Prostate gland (tissue), 2 donors: ENCODE data around the gene TIMP2.

Experiments
- POLR2A ChIP-seq: fragments of 450-650 bp; IDR thresholded peaks from one replicate; pipeline ENCODE4 v1.6.1; 2016; ENCODE audit warnings: antibody characterized with exemption, mild to moderate bottlenecking
- POLR2AphosphoS5 ChIP-seq: sonication (generic); formaldehyde crosslinking; IDR thresholded peaks from one replicate; pipeline ENCODE4 v1.6.1; 2017; ENCODE audit warnings: antibody characterized with exemption
- TF ChIP-seq, protein P1 (sequence below), 4 experiments: fragments of 200-600 bp in 2 of 4; fragments of 450-650 bp in 2 of 4; sonication (generic) in 2 of 4; IDR thresholded peaks; 1 replicate in 3 of 4; 2 replicates in 1 of 4; pipeline ENCODE4 v1.5.1; 2016 to 2019; ENCODE audit warnings: antibody characterized with exemption in 4 of 4, mild to moderate bottlenecking in 2 of 4, moderate library complexity in 2 of 4

- TF ChIP-seq, protein P1, sequence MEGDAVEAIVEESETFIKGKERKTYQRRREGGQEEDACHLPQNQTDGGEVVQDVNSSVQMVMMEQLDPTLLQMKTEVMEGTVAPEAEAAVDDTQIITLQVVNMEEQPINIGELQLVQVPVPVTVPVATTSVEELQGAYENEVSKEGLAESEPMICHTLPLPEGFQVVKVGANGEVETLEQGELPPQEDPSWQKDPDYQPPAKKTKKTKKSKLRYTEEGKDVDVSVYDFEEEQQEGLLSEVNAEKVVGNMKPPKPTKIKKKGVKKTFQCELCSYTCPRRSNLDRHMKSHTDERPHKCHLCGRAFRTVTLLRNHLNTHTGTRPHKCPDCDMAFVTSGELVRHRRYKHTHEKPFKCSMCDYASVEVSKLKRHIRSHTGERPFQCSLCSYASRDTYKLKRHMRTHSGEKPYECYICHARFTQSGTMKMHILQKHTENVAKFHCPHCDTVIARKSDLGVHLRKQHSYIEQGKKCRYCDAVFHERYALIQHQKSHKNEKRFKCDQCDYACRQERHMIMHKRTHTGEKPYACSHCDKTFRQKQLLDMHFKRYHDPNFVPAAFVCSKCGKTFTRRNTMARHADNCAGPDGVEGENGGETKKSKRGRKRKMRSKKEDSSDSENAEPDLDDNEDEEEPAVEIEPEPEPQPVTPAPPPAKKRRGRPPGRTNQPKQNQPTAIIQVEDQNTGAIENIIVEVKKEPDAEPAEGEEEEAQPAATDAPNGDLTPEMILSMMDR (IDR thresholded peaks at IDR 0.05), result no peak
- TF ChIP-seq POLR2AphosphoS5 (no peak), POLR2A (no peak)
Measured at GRCh38 chr17:78962345-78962983, 37.3 kb upstream of the TIMP2 start.
